ENCODE data around the gene GRHL1.
A peak's percentile ranks its signal among the peaks of the same experiment; 100 is the strongest.
"Not testable (repeated sequence)": the region's sequence is repeated elsewhere in the genome, so short reads cannot be mapped to it uniquely, and the experiment has no call there.

GRHL1 gene, protein sequence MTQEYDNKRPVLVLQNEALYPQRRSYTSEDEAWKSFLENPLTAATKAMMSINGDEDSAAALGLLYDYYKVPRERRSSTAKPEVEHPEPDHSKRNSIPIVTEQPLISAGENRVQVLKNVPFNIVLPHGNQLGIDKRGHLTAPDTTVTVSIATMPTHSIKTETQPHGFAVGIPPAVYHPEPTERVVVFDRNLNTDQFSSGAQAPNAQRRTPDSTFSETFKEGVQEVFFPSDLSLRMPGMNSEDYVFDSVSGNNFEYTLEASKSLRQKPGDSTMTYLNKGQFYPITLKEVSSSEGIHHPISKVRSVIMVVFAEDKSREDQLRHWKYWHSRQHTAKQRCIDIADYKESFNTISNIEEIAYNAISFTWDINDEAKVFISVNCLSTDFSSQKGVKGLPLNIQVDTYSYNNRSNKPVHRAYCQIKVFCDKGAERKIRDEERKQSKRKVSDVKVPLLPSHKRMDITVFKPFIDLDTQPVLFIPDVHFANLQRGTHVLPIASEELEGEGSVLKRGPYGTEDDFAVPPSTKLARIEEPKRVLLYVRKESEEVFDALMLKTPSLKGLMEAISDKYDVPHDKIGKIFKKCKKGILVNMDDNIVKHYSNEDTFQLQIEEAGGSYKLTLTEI

GRCh38 chr2:9951522-9952285 is at the start of gene GRHL1:
Gene GRHL1, plus strand, starts transcription at chr2:9951693. Its CDS starts 141 bp downstream, at chr2:9951834.
- DNase-seq: peak; percentile 94

- DNase-seq: no peak
Observed at GRCh38 chr2:9905413-9905812, 46.1 kb upstream of the GRHL1 start.

GRCh38 chr2:9907402-9907801 is 44.1 kb upstream of the GRHL1 start:
- no peak for DNase-seq

GRCh38 chr2:9908639-9909038 is 42.9 kb upstream of the GRHL1 start:
- DNase-seq: no peak

DNA sequence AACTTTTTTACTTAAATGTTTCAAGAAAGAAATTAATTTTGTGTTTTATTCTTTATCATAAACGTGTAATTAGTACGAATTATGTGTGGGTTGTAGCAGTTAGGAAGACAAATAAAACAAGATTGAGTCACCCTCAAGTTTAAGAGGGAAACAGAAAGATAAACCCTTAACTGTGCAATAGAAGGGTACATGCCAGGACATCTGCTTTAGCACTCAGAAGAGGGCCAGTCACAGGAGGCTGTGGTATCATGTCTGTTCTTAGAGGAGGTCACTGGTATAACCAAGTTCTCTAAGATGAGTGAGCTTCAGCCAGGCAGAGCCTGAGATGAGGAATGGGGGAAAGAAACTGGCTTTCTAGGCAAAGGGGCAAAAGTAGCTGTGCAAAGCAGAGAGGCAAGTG is 42.4 kb upstream of the GRHL1 start:
- no peak for DNase-seq

- DNase-seq: no peak
Observed at GRCh38 chr2:9910699-9911098, 40.8 kb upstream of the GRHL1 start.

DNA sequence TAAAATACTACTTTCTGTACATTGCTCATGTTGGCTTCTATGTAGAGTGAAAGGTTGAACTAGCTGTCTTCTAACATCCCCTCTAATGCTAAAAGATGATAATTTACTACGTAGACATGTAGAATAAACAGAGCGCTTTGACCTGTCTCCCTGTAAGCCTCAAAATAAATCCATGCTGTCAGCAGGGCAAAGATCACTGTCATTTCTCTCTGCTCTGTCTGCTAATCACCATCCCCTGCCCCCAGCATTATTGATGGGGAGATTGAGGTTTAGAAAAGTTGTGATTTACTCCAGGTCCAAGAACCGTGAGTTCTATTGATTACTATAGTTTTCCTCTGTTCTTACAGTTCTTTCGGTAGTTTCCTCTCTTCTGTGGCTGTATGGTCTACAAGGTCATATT is 39.0 kb upstream of the GRHL1 start:
- DNase-seq: no peak

DNA sequence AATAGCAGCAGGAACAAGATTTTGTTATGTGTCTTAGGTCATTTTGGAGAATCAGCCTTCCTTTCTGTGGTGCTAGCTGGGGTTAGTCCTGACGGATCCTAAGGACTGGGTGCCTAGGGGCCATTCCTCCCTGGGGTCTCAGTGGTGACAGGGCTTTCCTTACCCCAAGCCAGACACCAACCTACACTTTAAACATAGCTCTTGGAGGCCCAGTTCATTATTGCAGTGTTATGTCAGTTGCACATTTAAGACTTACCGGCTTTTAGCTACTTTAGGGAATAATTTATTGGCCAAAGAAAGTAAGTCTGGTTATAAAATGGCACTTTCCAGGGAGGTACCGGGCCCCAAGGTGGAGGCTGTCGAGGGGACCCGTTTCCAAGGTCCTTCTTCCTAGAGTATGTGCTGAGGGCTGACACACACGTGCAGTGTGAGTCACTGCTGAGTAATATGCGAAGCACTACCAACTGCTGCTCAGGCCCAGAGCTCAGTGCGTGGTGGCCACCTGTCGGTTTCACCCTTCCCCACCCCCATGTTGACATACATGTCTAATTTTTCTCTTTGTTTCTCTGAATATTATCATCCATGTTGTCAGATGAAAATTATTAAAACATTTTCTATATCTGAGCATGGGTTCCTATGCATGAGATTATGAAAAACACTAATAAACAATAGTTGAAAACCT is 37.0 kb upstream of the GRHL1 start:
- DNase-seq: no peak

DNA sequence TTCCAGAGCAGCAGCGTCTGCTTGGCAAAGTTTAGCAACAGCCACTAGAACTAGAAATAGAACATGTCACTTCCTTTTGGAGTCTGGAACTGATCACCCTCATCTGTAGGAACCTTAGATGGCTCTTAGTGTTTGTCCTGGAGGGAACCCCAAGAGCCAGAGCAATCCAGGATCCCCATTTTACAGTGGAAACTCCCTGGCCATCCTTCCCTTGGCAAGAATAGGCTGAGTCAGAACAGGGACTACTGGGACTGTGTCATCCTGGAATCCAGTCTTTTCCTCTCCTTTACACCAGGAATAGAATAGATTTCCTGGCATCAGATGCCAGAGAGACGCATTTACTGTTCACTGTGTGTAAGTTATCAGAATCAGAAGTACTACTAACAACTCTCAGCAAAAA is 33.2 kb upstream of the GRHL1 start:
- no peak for DNase-seq

DNA sequence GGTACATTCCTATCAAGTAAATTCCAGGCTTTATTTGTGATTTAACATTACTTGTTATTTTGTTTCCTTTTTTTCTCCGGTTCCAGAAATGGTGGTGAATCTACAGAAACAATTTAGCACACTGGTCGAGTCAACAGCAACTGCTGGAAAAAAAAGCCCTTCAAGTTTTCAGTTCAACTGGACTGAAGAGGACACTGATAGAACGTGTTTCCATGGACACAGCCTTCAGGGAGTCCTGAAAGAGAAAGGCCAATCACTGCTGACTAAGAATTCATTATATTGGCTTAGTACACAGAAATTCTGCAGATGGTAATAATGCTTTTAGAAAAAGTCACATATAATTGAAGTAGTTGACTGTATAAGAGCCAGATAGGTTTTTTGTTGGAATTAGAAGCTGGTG is 32.0 kb upstream of the GRHL1 start:
- DNase-seq: no peak

DNA sequence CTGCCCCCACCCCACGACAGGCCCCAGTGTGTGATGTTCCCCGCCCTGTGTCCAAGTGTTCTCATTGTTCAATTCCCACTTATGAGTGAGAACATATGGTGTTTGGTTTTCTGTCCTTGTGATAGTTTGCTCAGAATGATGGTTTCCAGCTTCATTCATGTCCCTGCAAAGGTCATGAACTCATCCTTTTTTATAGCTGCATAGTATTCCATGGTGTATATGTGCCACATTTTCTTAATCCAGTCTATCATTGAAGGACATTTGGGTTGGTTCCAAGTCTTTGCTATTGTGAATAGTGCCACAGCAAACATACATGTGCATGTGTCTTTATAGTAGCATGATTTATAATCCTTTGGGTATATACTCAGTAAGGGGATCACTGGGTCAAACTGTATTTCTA is 24.5 kb upstream of the GRHL1 start:
- DNase-seq: not testable (repeated sequence)

DNA sequence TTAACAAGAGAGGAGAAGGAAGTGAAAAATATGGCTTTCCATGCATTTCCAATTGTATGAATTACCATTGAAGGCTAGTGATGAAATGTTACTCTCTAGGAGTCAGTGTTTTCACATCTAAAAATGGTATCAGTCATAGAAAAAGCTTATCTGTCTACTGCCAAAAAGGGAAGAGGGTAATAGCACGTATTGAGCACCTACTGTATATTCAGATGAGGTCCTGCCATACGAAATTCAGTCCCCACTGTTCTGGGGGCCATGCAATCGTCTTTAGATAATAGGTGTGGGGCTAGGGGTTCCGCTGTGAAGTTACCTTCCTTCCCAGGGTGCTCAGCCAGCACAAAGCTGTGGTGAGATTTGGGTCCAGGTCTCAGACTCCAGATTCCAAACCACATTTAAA is 14.2 kb upstream of the GRHL1 start:
- DNase-seq: no peak

- DNase-seq: no peak
Observed at GRCh38 chr2:9937968-9938367, 13.5 kb upstream of the GRHL1 start.

DNA sequence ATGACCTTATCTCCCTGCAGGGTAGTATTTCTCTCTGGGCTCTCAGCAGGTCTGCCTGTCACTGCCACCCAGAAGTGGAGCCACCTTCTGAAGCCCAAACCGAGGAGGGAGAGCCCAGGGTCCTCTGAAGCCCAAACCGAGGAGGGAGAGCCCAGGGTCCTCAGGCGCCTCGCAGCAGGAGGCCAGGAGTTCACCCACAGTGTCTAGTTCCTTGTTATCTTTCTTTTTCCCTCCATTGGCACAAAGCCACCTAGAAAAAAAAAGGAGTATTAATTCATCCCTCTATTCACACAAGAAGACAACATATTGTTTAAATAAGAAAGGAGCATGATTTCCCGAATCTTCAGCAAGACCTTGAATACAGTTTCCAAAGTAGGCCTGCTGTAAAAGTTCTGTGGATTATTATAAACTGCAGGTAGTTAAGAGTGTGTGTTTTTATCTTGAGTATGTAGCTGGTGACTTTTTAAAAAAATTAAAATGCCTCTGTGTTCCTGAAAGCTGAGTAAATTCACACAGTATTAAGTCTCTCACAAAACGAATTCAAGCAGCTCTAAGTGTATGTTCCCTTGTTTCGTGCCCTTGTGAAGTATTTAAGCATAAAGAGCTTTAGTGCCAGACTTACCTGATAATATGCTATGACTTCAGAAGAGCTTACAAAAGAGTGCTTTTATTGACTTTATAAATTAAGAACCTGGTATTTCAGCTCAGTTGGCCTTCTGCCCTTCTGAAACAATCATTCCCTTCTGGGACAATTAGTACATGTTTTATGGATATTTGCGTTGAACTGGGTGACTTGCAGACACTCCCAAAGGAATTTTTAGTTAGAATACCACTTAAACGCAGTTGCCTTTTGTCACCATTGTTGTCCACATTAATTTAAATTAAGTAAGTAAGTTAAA is 11.7 kb upstream of the GRHL1 start:
- DNase-seq: no peak

- no peak for DNase-seq
Observed at GRCh38 chr2:9941196-9941995, 10.1 kb upstream of the GRHL1 start.

DNA sequence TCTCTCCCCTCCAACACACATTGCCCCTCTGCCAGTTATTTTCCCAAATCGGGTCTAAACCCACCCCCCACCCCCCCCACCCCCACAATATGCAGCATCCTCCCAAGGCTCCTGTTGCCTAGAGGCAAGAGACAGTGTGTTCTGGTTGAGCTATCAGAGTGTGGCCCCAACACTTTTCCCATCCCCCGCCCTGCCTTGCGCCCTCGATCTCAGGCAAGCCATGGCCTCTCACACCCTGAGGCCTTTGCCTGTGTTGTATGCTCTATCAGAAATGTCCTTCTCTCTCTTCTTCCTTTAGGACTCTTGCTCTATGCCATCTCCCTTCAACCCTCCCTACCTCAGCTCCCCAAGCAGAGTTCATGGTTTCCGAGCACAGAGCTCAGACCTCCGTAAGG is 9.5 kb upstream of the GRHL1 start:
- DNase-seq: no peak

DNA sequence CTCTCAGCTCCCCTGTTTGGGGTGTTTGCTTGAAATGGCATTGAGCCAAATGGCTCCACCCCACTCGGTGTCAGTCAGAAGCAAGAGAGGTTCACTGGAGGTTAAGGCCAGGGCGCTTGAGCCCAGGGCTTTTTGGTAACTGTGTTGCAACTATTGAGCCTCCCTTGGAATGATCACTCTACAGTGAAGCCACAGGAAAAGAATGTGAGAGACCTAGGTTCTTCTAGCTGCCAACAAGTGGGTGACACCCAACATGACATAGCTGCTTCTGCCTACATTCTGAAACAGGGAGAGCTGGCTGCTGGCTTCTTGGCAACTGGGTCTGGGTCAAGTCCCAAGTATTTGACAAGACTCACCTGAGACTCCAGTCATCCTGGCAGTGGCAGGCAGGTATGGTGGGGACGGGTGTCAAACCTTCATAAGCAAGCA is 7.1 kb upstream of the GRHL1 start:
- no peak for DNase-seq

DNA sequence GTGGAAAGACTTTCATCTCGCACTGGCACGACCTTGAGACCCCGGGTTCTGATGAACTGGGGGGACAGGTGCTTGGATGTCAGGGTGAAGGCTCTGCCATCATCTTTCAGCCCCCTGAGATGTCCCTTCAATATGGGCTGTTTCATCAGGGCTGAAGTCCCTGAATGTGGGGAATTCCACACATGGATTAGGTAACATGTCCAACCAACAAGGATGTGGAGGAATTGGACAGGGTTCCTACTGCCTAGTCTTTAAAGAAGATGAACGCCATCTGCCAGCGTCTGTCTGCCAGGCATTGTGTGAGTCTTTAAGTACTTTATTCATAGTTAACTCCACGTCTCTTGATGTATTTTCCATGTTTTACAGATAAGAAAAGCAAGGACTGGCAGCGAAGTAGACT is 5.9 kb upstream of the GRHL1 start:
- DNase-seq: no peak

- DNase-seq: no peak
Observed at GRCh38 chr2:9946076-9946475, 5.4 kb upstream of the GRHL1 start.

- no peak for DNase-seq
Observed at GRCh38 chr2:9946818-9947217, 4.7 kb upstream of the GRHL1 start.

GRCh38 chr2:9948721-9949120 is 2.8 kb upstream of the GRHL1 start:
- no peak for DNase-seq

Data from activated T-cell treated with anti-CD3 and anti-CD28 coated beads, Interleukin-2, amount 50 U/mL, for 1 hour (primary cell).